Activated CD8-positive, alpha-beta memory T cell treated with anti-CD3 and anti-CD28 coated beads, Interleukin-2, amount 50 U/mL, for 48 hours (primary cell): ENCODE results near the gene AMDHD2.
A peak's percentile ranks its signal among the peaks of the same experiment; 100 is the strongest.
"Not testable (repeated sequence)": the region's sequence is repeated elsewhere in the genome, so short reads cannot be mapped to it uniquely, and the experiment has no call there.

ENCODE experiments used
- DNase-seq: peaks from one replicate; pipeline ENCODE4 v3.0.0-alpha.2; 2020

AMDHD2 gene

GRCh38 chr16:2518823-2519710, 1.1 kb upstream of the AMDHD2 start:
- no peak for DNase-seq

GRCh38 chr16:2519711-2520080, 475 bp upstream of the AMDHD2 start:
- DNase-seq = no peak

GRCh38 chr16:2520784-2521531, 787 bp downstream of the AMDHD2 start:
- peak; percentile 77 for DNase-seq

- no peak for DNase-seq
Measured at GRCh38 chr16:2523801-2524231, 3.6 kb downstream of the AMDHD2 start.

GRCh38 chr16:2524339-2524938, 4.3 kb downstream of the AMDHD2 start:
- DNase-seq = no peak

- DNase-seq = no peak
Measured at GRCh38 chr16:2526135-2526534, 6.0 kb downstream of the AMDHD2 start.

- no peak for DNase-seq
Measured at GRCh38 chr16:2527071-2527783, 7.1 kb downstream of the AMDHD2 start.

- DNase-seq = no peak
Measured at GRCh38 chr16:2527784-2528100, 7.6 kb downstream of the AMDHD2 start.

GRCh38 chr16:2528161-2529060, 8.2 kb downstream of the AMDHD2 start:
- DNase-seq = no peak

GRCh38 chr16:2529061-2529931, 9.1 kb downstream of the AMDHD2 start:
- DNase-seq = no peak

- no peak for DNase-seq
Measured at GRCh38 chr16:2529961-2530628, 9.9 kb downstream of the AMDHD2 start.

- no peak for DNase-seq
Measured at GRCh38 chr16:2530629-2531318, 10.6 kb downstream of the AMDHD2 start.

GRCh38 chr16:2531371-2531695, 11.2 kb downstream of the AMDHD2 start, which contains the start of gene CEMP1:
CEMP1 (minus strand) TSS chr16:2531408; CDS start chr16:2531073, 335 bp downstream.
- peak; percentile 73 for DNase-seq

- peak; percentile 97 for DNase-seq
Measured at GRCh38 chr16:2531696-2532493, 11.7 kb downstream of the AMDHD2 start.

GRCh38 chr16:2532494-2533141, 12.4 kb downstream of the AMDHD2 start:
- DNase-seq = peak; percentile 81

- DNase-seq = not testable (repeated sequence)
Measured at GRCh38 chr16:2533142-2533755, 13.1 kb downstream of the AMDHD2 start.

GRCh38 chr16:2533912-2534311, 13.7 kb downstream of the AMDHD2 start:
- no peak for DNase-seq

GRCh38 chr16:2534335-2534734, 14.2 kb downstream of the AMDHD2 start:
- DNase-seq = not testable (repeated sequence)
